MCF 10A (cell line): ENCODE results near the gene CDK5RAP1. TPM values are rescaled to one million over a fixed set of nuclear protein-coding genes. Genes with fewer than 3 reads are reported as not detected.
"Not testable (repeated sequence)": the region's sequence is repeated elsewhere in the genome, so short reads cannot be mapped to it uniquely, and the experiment has no call there.

Experiments used
- BruUV-seq: library from RNA; stranded (reverse); fragments of 400-500 nt; replicated peaks from 2 replicates; lab custom pipeline; 2021; lab: Mats Ljungman, UMichigan
- CTCF ChIA-PET: fragments of 300-600 bp; sonication (Branson Sonifier 250); formaldehyde crosslinking; extraction: SDS; loops from one replicate; lab custom pipeline; 2021; ENCODE audit warnings: antibody characterized with exemption, inconsistent platforms; lab: Yijun Ruan, JAX
- POLR2A ChIA-PET: fragments of 300-600, 350-650 bp; sonication (Branson Sonifier 250); formaldehyde crosslinking; extraction: SDS; loops from one replicate; lab custom pipeline; 2020; ENCODE audit warnings: antibody characterized with exemption, inconsistent platforms; lab: Yijun Ruan, JAX
- DNase-seq: peaks from one replicate; pipeline ENCODE4 v3.0.0-alpha.2; 2018; ENCODE audit not compliant: unreplicated experiment
- H3K27ac Mint-ChIP-seq: one replicate; pipeline ENCODE4 v1.8.0; 2022; ENCODE audit warnings: mild to moderate bottlenecking, low read depth, mixed read lengths; ENCODE audit not compliant: unreplicated experiment
- H3K27me3 Mint-ChIP-seq: one replicate; pipeline ENCODE4 v1.8.0; 2022; ENCODE audit warnings: mixed read lengths; ENCODE audit not compliant: insufficient read depth, unreplicated experiment
- H3K36me3 Mint-ChIP-seq: one replicate; pipeline ENCODE4 v1.8.0; 2022; ENCODE audit warnings: mild to moderate bottlenecking, moderate library complexity, mixed read lengths; ENCODE audit not compliant: insufficient read depth, unreplicated experiment
- H3K4me1 Mint-ChIP-seq: one replicate; pipeline ENCODE4 v1.8.0; 2022; ENCODE audit warnings: mixed read lengths; ENCODE audit not compliant: insufficient read depth, unreplicated experiment
- H3K4me3 Mint-ChIP-seq: one replicate; pipeline ENCODE4 v1.8.0; 2022; ENCODE audit warnings: mild to moderate bottlenecking, moderate library complexity, mixed read lengths; ENCODE audit not compliant: unreplicated experiment
- H3K9me3 Mint-ChIP-seq: one replicate; pipeline ENCODE4 v1.8.0; 2022; ENCODE audit warnings: mixed read lengths; ENCODE audit not compliant: unreplicated experiment
- intact Hi-C: fragments of 100-400 bp; cut with micrococcal nuclease; formaldehyde crosslinking; loops from 2 replicates; pipeline ENCODE4 v1.14.1; 2022
- total RNA-seq: library from RNA; stranded (reverse); gene quantifications from 2 replicates; pipeline ENCODE4 v1.2.3, GENCODE V29; 2022
- TF ChIP-seq, protein P1 (sequence below): fragments of 200-600 bp; IDR thresholded peaks from one replicate; pipeline ENCODE4 v1.8.0; 2022; ENCODE audit warnings: antibody characterized with exemption, mild to moderate bottlenecking; ENCODE audit not compliant: unreplicated experiment

Gene CDK5RAP1
- total RNA-seq, 1 experiment from 2014 or later: 41.0 TPM

GRCh38 chr20:33437141-33437911 lies 36.0 kb upstream of the CDK5RAP1 start:
- no TSS peak for BruUV-seq
- no peaks in the 10 kb centered on the region for H3K9me3 Mint-ChIP-seq
- intact Hi-C loops: no loop called here
- H3K36me3 Mint-ChIP-seq: no peaks in the 10 kb centered on the region
- H3K27ac Mint-ChIP-seq: no peak overlapping the region
- TF ChIP-seq, protein P1, sequence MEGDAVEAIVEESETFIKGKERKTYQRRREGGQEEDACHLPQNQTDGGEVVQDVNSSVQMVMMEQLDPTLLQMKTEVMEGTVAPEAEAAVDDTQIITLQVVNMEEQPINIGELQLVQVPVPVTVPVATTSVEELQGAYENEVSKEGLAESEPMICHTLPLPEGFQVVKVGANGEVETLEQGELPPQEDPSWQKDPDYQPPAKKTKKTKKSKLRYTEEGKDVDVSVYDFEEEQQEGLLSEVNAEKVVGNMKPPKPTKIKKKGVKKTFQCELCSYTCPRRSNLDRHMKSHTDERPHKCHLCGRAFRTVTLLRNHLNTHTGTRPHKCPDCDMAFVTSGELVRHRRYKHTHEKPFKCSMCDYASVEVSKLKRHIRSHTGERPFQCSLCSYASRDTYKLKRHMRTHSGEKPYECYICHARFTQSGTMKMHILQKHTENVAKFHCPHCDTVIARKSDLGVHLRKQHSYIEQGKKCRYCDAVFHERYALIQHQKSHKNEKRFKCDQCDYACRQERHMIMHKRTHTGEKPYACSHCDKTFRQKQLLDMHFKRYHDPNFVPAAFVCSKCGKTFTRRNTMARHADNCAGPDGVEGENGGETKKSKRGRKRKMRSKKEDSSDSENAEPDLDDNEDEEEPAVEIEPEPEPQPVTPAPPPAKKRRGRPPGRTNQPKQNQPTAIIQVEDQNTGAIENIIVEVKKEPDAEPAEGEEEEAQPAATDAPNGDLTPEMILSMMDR: no peak
- H3K4me1 Mint-ChIP-seq: no peaks in the 10 kb centered on the region
- no peaks in the 10 kb centered on the region for H3K27me3 Mint-ChIP-seq
- CTCF ChIA-PET: interaction anchor here (0.6 to 1.1 kb wide), 3 partner anchors 21 to 631 kb away, joined by 3 read pairs; no protein-coding TSS in a partner anchor
- no peak for DNase-seq
- POLR2A ChIA-PET: no interaction called here
- H3K4me3 Mint-ChIP-seq: no peak overlapping the region

DNA sequence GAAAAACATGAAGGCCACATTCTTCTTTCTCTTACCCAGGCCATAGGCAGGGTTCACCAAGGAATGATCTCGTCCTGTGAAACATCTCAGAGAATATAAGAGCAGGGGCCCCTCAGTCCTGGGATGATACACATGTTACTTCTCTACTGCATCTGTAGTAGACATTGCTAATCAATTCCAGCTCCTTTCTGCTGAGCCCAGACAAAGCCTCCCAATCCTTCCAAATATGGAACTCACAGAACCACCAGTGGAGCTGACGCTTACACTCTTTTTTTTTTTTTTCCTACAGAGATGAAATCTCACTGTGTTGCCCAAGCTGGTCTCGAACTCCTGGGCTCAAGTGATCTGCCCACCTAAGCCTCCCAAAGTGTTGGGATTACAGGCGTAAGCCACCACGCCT lies 33.1 kb upstream of the CDK5RAP1 start:
- Mint-ChIP-seq H3K36me3 (no peaks in the 10 kb centered on the region), H3K27ac (no peak overlapping the region), H3K27me3 (no peaks in the 10 kb centered on the region), H3K4me1 (no peaks in the 10 kb centered on the region), H3K4me3 (no peak overlapping the region), H3K9me3 (no peaks in the 10 kb centered on the region)
- ChIA-PET CTCF (interaction anchor here (1.2 kb wide), 1 partner anchor 11 kb away, joined by 5 read pairs; no protein-coding TSS in a partner anchor), POLR2A (interaction anchor here (0.5 to 1.0 kb wide), 2 partner anchors 9 to 90 kb away, joined by 3 to 4 read pairs; partner anchors contain the start of gene SNTA1)
- TF ChIP-seq, protein P1: no peak
- DNase-seq: no peak
- intact Hi-C loops: no loop called here
- BruUV-seq: no TSS peak

DNA sequence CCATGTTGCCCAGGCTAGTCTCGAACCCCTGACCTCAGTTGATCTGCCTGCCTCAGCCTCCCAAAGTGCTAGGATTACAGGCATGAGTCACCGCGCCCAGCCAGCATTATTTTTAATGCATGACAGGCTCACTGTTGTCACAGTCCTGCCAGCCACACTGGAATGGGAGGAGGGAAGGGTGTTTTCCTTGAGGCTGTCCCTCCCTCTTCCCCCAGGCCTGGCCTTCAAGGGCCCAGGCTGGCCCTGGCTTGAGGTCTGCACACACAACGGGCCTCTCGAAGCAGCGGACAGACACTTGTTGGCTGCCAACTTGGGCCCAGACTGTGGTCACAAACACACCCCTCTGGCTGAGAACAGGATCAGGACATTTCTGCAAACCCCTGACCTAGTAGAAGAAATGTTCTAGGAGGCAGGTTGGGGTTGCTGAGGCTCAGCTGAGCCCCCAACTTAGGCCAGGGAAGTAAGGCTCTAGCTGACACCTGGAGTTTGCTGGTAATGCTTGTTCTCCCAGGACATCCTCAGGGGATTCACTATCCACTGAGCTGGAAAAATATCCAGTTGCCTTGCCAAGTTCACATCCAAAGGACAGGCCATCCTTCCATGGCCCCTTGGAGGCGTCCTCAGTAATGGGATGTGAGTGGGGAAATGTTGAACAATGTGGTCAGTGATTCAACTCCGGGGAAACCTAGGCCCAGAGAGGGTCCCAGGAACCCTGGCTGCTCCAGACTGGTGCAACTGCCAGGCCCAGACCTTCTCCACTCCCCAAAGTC lies 32.3 kb upstream of the CDK5RAP1 start:
- intact Hi-C loops: no loop called here
- Mint-ChIP-seq H3K36me3 (no peaks in the 10 kb centered on the region), H3K27ac (no peak overlapping the region), H3K27me3 (no peaks in the 10 kb centered on the region), H3K4me1 (no peaks in the 10 kb centered on the region), H3K4me3 (no peak overlapping the region), H3K9me3 (no peaks in the 10 kb centered on the region)
- POLR2A ChIA-PET: no interaction called here
- no peak for DNase-seq
- CTCF ChIA-PET: interaction anchor here (0.6 to 1.2 kb wide), 3 partner anchors 12 to 710 kb away, joined by 3 to 5 read pairs (median 4); no protein-coding TSS in a partner anchor
- no TSS peak for BruUV-seq
- TF ChIP-seq, protein P1: no peak

DNA sequence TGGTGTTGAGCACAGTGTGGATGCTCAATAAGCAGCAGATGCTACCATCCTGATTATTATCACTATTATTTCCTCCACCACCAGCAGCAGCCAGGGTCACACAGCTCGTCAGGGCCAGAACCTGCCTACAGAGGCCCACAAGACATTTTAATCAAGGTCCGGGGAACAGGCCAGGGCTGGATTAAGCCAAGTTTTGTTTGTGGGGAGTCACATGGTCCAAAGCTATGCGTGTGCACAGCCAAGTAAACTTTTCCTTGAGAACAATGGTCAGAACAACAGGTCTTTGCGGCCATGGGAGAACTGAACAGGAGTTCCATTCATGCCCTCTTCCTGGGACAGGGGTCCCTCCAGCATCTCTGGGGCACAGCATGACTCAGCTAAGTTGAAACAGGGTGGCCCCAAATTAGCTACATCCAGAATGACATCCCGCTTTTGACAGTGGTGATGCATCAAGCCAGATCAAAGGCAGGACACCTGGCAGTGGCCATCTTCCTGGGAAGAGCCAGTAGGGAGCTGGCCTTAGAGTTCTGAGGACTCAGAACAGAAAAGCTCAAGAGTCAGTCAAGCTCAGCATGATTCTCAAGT lies 30.6 kb upstream of the CDK5RAP1 start:
- TF ChIP-seq, protein P1: no peak
- BruUV-seq: no TSS peak
- POLR2A ChIA-PET: interaction anchor here (0.7 to 2.1 kb wide), 5 partner anchors 9 to 289 kb away, joined by 3 to 5 read pairs (median 3); partner anchors contain the start of gene CDK5RAP1
- intact Hi-C loops: no loop called here
- no peaks in the 10 kb centered on the region for H3K9me3 Mint-ChIP-seq
- no peaks in the 10 kb centered on the region for H3K36me3 Mint-ChIP-seq
- DNase-seq: no peak
- H3K27me3 Mint-ChIP-seq: no peaks in the 10 kb centered on the region
- CTCF ChIA-PET: interaction anchor here (0.6 to 1.0 kb wide), 3 partner anchors 16 to 236 kb away, joined by 3 to 5 read pairs (median 3); no protein-coding TSS in a partner anchor
- H3K4me1 Mint-ChIP-seq: no peaks in the 10 kb centered on the region
- H3K4me3 Mint-ChIP-seq: no peak overlapping the region
- H3K27ac Mint-ChIP-seq: no peak overlapping the region

DNA sequence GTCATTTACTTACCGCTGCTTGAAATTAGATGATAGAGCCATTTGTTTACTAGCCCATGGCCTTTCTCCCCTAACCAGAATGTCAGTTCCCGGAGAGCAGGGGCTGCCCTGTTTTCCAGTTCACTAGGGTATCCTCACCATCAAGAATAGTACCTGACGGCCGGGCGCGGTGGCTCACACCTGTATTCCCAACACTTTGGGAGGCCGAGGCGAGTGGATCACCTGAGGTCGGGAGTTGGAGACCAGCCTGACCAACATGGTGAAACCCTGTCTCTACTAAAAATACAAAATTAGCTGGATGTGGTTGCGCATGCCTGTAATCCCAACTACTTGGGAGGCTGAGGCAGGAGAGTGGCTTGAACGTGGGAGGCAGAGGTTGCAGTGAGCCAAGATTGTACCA lies 22.6 kb upstream of the CDK5RAP1 start:
- H3K27me3 Mint-ChIP-seq, H3K36me3 Mint-ChIP-seq, H3K4me3 Mint-ChIP-seq, H3K9me3 Mint-ChIP-seq, intact Hi-C loops, BruUV-seq, DNase-seq, H3K27ac Mint-ChIP-seq: not testable (repeated sequence)
- CTCF ChIA-PET: interaction anchor here (0.7 kb wide), 1 partner anchor 97 kb away, joined by 3 read pairs; no protein-coding TSS in a partner anchor
- POLR2A ChIA-PET: interaction anchor here (1.2 kb wide), 1 partner anchor 22 kb away, joined by 3 read pairs; the partner anchor contains the start of gene CDK5RAP1
- H3K4me1 Mint-ChIP-seq: peaks cover 12% of the 10 kb centered on the region
